GM12891 (cell line): ENCODE results near the gene NEURL1B.

Experiments
- DNase-seq: peaks from one replicate; pipeline ENCODE4 v3.0.0; 2011; ENCODE audit warnings: low spot score; ENCODE audit not compliant: insufficient read length
- FAIRE-seq: peaks from 2 replicates; lab custom pipeline; 2011; peaks lifted over from hg19 to GRCh38; lab: Jason Lieb, UNC
- PAX5 ChIP-seq: IDR thresholded peaks from 2 replicates; pipeline ENCODE4 v1.6.1; 2011; ENCODE audit warnings: low read length, moderate library complexity, mild to moderate bottlenecking; ENCODE audit not compliant: insufficient read depth, severe bottlenecking
- POLR2A ChIP-seq: IDR thresholded peaks from 2 replicates; pipeline ENCODE4 v1.6.1; 2011; ENCODE audit warnings: low read depth, low read length, control low read depth
- POLR2AphosphoS5 ChIP-seq: IDR thresholded peaks from 2 replicates; pipeline ENCODE4 v1.6.1; 2011; ENCODE audit warnings: low read depth, low read length, control low read depth
- POU2F2 ChIP-seq: IDR thresholded peaks from 2 replicates; pipeline ENCODE4 v1.6.1; 2011; ENCODE audit warnings: low read depth, mild to moderate bottlenecking, control low read depth, low read length, moderate library complexity
- SPI1 ChIP-seq: IDR thresholded peaks from 2 replicates; pipeline ENCODE4 v1.6.1; 2011; ENCODE audit warnings: low read depth, low read length, control low read depth
- TAF1 ChIP-seq: IDR thresholded peaks from 2 replicates; pipeline ENCODE4 v1.6.1; 2011; ENCODE audit warnings: low read depth, low read length, control low read depth

Gene NEURL1B

DNA sequence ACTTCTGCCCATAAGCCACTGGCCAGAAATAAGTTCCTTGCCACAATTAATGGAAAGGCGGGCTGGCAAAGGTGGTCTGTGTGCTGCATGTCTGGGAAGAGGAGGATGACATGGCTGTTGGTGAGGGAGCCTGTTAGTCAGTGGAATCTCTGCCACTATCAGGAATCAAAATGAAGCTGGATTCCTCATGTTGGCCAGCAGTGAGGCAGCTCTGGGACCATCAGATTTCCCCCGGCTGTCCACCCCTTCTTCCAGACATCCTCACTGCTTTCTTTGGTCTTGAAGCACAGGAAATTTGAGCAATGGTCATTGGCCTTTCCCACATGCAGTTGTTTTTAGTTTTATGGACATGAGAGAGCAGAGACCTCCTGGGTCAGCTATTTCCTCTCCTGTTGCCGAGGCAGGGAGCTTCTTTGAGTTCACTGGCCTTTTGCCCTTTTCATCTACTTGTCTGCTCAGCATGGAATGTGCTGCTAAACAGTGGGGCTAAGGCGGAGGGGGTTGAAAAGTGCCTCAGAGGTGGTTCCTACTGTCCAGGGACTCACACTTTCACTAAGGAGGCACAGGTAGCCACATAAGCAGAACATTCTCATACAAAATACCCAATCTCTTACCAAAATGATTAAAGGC lies 34.8 kb upstream of the NEURL1B start:
- DNase-seq = no peak
- FAIRE-seq = no peak
- TF ChIP-seq SPI1 (no peak), TAF1 (no peak), POLR2A (no peak), POLR2AphosphoS5 (no peak), PAX5 (no peak), POU2F2 (no peak)

DNA sequence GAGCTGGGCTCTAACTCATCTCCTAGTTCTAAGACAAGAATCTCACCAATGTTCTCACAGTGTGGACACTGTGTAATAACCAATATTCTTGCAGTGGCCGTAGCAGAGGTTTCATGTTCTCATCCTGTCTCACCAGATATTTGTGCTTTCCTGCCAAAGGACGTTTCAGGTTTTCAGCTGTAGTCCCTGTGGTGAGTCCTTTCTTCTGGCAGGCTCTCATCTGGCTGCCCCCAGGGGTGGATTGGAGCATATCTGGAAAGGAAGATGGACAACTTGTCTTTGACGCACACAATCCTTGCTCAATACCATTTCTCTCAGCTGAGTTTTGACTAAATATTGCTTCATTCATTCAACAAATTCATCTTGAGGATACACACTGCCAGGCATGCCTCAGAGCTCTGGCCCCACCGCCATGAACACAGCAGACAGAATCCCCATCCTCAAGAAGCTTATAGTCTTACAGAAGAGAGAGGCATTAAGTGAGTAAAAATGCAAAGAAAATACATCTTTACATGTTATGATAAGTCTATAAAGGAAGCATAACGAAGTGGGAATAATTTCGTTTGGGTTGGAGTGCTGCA lies 33.8 kb upstream of the NEURL1B start:
- FAIRE-seq = no peak
- TF ChIP-seq POU2F2 (no peak), POLR2AphosphoS5 (no peak), SPI1 (no peak), POLR2A (no peak), TAF1 (no peak), PAX5 (no peak)
- DNase-seq = no peak

DNA sequence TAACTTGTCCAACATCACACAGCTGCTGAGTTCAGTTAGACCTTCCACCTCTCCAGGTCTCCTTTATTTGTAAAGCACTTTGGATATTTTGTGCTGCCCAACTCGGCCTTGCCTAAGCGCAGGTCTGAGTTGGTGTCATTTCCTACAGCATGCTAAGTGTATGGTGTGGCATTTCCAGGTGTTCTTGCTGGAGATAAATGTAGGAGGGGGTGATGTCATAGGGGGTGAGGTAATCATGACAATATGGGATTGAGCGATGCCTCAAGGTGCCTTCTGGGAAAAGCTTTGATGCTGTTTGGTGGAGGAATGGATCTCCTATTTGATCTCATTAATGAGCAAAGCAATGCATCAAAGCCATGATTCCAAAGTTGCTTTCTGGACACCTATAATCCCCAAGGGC lies 32.3 kb upstream of the NEURL1B start:
- FAIRE-seq = no peak
- TF ChIP-seq POLR2AphosphoS5 (no peak), POLR2A (no peak), SPI1 (no peak), TAF1 (no peak), PAX5 (no peak), POU2F2 (no peak)
- DNase-seq = no peak

DNA sequence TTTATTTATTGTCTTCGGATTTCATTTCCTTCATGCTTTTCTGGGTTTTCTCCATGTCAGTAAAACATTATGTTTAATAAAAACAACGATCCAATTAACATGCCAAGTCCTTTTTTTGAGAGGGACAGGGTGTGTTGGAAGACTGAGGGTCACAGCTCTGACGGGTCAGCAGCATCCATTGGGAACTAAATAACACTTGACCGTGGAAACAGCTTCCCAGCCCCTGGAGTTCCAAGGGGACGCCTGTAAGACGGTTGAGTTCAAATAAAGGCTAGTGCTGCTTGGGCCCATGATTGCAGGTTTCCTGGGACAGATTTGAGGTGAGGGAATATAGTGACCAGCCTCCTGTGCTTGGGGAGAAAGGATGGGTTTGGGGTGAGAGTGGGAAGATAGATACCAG lies 30.4 kb upstream of the NEURL1B start:
- DNase-seq (no peak), FAIRE-seq (no peak)
- TF ChIP-seq POLR2AphosphoS5 (no peak), POLR2A (no peak), SPI1 (no peak), POU2F2 (no peak), PAX5 (no peak), TAF1 (no peak)

DNA sequence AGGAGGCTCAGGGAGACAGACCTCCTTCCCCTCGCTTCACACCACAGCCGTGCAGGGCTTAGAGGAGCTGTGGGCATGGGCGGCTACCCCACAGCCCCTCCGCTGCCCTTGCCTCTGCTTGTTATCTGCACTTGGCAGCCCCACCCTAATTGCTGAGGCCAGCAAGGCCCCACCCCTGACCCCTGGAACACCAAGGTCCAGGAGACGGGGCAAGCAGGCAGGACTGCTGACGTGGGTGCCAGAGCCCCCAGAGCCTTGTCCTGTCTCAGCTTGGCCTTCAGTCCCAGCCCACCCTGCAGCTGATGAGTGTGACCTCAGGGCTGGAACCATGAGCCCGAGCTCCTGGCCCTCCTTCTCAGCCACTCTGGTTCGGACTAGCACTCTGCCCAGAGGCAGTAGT lies 29.1 kb upstream of the NEURL1B start:
- DNase-seq = no peak
- no peak for FAIRE-seq
- TF ChIP-seq POLR2AphosphoS5 = no peak
- no peak for TF ChIP-seq PAX5
- TF ChIP-seq POLR2A = no peak
- TF ChIP-seq TAF1 = no peak
- no peak for TF ChIP-seq POU2F2
- TF ChIP-seq SPI1 = no peak

DNA sequence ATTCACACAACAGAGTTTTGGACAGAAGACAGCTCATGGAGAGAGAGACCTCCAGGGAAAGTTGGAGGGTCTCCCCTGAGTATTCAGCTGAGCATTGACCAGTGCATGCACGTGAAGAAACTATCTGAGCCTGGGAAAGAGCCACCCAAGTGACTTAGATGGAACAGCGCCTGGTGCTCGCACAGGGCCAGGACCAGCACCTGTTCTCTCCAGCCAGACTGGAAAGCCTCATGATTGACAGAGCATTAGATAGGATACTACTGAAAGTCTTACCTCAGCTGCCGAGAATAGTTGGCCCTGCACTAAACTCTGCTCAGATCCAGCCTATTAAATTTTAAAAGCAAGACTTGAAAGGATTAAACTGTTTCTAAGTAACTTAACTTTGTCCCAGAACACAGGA lies 28.3 kb upstream of the NEURL1B start:
- FAIRE-seq (no peak), DNase-seq (no peak)
- no peak for TF ChIP-seq TAF1
- no peak for TF ChIP-seq SPI1
- no peak for TF ChIP-seq PAX5
- TF ChIP-seq POU2F2 = no peak
- TF ChIP-seq POLR2AphosphoS5 = no peak
- TF ChIP-seq POLR2A = no peak

DNA sequence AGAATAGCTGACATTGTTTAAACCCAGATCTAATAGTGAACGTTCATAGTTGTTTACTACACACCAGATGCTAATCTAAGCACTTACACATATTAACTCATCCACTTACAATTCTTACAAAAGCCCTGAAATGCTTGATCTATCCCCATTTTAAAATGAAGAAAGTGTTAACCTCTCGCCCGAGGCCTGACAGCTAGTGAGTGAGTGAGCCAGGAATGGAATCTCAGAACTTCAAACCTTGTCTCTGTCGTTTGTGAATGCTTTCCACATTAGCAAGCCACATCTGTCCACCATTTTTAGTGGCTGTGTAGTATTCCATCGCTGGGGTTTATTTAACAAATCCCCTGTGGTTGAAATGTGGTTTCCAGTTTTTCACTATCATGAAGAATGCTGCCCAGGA lies 24.9 kb upstream of the NEURL1B start:
- FAIRE-seq (no peak), DNase-seq (no peak)
- no peak for TF ChIP-seq POLR2AphosphoS5
- TF ChIP-seq SPI1 = no peak
- TF ChIP-seq POU2F2 = no peak
- no peak for TF ChIP-seq TAF1
- no peak for TF ChIP-seq PAX5

DNA sequence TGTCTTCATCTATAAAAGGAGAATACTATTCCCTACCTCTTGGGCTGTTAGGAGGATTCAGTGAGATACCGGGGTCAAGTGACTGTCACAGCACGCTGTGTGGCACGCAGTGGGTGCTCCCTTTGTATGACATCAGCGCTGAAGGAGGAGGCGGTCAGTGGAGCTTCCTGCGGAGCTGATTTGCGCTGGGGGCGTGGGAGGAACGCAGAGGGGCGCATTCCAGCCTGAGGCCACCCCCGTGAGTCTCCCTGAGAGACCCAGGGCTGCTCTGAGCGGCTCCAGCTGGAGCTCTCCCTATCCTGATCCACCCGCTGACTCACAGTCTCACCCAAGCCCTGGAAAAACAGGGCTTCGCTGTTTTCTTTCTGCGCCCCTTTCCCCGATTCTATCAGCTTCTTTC lies 24.3 kb upstream of the NEURL1B start:
- TF ChIP-seq POU2F2 (no peak), POLR2A (no peak), TAF1 (no peak), SPI1 (no peak), POLR2AphosphoS5 (no peak), PAX5 (no peak)
- no peak for FAIRE-seq
- DNase-seq = no peak

DNA sequence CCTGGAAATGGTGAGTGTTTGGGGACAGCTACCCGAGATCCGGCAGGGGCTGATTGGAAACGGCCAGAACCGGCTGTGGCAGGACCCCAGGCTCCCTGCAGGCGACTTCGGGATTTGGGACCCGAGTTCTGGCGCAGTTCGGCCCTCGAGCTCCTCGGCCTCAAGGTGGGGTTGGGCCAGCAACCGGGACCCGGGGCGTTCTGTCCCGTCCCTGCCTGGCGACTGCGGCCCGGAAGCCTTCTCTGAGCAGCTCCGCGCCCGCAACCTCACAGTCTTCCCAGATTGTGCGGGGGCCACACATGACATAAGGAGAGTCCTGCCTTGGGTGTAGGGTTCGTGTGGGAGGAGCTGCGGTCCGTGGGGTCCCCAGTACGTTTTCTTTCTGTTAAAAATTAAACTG lies 23.2 kb upstream of the NEURL1B start:
- FAIRE-seq (no peak), DNase-seq (no peak)

DNA sequence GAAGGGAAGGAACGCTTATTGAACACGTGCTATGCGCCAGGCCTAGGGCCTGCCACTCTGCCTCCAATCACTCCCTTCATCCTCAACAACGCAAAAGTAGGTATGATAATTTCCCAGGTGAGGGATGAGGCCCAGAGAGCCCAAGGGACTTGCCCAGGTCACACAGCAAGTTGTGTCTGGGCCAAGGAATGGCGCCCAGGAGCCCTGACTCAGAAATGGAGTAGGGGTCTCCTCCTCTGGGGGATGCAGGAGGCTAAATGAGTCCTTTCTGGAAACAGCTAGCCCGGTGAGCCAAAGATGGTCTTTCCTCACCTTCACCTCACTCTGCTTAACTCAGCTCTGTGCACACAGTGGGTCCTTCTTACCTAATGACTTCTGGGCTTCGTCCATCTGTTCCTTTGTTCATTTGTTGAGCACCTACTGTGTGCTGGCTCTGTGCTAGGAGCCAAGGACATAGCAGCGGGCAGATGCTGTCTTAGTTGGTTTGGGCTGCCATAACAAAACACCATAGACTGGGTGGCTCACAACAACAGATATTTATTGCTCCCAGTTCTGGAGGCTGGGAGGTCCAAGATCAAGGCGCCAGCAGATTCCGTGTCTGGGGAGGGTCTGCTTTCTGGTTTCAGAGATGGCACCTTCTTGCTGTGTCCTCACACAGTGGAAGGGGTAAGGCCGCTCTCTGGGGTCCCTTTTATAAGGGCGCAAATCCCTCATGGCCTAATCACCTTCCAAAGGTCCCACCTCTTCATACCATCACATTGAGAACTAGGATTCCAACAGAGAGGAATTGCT lies 22.3 kb upstream of the NEURL1B start:
- TF ChIP-seq PAX5 = no peak
- no peak for TF ChIP-seq TAF1
- TF ChIP-seq POLR2AphosphoS5 = no peak
- TF ChIP-seq POU2F2 = no peak
- TF ChIP-seq SPI1 = no peak
- TF ChIP-seq POLR2A = no peak
- no peak for DNase-seq
- no peak for FAIRE-seq

More for the DNA sequence above, 23.2 kb upstream of the NEURL1B start:
- TF ChIP-seq POU2F2 = no peak
- no peak for TF ChIP-seq PAX5
- no peak for TF ChIP-seq POLR2A
- TF ChIP-seq TAF1 = no peak
- TF ChIP-seq SPI1 = no peak
- TF ChIP-seq POLR2AphosphoS5 = no peak
